G401.6 (cell line): Measurements from ENCODE around the gene TOB1.

ENCODE experiments used
- FAIRE-seq: peaks from 2 replicates; lab custom pipeline; 2012; peaks lifted over from hg19 to GRCh38; lab: Jason Lieb, UNC

Gene TOB1

DNA sequence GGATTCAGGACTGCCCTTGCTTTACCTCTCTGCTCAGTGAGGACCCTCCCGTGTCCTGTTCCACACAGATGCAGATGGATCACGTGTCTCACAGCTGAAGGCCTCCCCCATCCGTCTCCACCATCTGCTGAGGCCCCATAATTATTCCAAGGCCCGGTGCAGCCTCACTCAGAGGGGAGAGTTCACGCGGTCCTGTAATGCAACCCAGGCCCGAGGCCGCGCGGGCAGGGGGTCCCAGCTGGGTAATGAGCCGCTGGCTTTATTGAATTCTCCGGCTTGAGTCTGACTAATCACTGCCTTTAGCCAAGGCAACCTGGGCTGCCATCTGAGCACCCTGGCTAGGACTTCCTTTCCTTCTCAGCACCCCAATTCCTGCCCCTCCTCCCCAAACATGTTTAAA, 35.2 kb downstream of the TOB1 start:
- FAIRE-seq, result no peak

DNA sequence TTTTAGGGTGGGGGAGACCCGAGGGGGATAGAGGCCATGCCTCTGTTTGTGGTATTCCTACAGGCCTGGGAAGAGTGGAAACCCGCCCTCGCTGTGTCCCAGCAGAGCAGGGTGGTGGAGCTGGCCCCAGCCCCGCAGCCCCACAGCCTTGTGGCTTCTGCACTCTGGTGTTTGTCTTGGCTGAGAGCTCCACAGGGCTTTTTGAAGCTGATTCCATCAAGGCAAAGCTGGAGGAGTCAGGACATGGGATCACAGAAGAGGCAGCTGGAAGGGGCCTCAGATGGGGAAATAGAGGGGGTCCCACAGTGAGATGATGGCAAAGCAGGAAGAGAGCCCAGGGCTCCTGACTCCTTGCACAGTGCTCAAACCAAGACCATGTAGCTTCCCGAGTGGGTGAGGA, 35.8 kb downstream of the TOB1 start:
- FAIRE-seq, result no peak

DNA sequence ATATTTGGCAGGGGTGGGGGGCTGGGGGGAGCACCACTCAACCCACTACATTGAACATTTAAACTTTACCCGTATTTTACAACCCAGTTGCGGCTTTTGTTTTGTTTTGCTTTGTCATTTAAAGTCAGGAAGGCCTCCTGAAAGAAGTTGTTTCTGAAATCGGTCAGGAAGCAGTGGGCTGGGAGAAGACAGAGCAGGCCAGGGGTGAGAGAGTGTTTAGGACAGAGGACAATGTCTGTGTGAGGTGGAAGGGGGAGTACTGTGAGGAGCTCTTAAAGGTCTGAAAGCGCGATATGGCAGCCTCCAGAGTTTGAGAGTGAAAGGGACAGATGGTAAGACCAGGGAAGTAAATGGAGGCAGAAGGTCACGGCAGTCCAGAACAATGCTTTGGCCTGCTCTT, 36.8 kb downstream of the TOB1 start:
- no peak for FAIRE-seq

GRCh38 chr17:50828508-50829170, 37.5 kb downstream of the TOB1 start:
- FAIRE-seq, result no peak

- FAIRE-seq, result no peak
Measured at GRCh38 chr17:50825188-50825587, 41.0 kb downstream of the TOB1 start.

- no peak for FAIRE-seq
Measured at GRCh38 chr17:50824429-50824828, 41.7 kb downstream of the TOB1 start.

DNA sequence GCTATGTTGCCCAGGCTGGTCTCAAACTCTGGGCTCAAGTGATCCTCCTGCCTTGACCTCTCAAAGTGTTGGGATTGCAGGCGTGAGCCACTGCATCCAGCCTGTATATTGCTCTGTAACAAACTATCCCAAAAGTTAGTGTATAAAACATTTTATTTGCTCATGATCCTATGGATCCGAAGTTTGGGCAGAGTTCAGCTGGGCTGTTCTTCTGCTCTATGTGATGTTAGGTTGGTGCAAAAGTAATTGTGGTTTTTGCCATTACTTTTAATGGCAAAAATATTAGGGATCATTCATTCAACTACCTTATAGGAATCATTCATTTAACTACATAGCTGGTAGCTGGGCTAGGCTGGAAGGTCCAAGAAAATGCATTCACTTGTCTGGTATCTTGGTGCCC, 43.6 kb downstream of the TOB1 start:
- FAIRE-seq, result no peak

DNA sequence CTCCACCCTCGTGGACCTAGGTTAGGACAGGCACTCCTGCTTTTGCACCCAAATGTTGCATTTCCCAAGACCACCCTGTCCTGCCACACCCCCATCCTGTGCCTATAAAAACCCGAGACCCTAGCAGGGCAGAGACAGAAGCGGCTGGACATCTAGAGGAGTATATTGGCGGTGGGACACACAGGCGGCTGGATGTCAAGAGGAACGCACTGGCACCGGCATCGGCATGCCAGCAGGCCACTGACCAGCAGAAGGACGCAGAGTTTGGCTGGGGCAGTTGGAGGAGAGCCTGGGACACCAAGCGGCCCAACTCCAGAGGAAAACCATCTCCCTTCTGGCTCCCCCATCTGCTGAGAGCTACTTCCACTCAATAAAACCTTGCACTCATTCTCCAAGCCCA, 45.5 kb downstream of the TOB1 start:
- FAIRE-seq, result no peak

DNA sequence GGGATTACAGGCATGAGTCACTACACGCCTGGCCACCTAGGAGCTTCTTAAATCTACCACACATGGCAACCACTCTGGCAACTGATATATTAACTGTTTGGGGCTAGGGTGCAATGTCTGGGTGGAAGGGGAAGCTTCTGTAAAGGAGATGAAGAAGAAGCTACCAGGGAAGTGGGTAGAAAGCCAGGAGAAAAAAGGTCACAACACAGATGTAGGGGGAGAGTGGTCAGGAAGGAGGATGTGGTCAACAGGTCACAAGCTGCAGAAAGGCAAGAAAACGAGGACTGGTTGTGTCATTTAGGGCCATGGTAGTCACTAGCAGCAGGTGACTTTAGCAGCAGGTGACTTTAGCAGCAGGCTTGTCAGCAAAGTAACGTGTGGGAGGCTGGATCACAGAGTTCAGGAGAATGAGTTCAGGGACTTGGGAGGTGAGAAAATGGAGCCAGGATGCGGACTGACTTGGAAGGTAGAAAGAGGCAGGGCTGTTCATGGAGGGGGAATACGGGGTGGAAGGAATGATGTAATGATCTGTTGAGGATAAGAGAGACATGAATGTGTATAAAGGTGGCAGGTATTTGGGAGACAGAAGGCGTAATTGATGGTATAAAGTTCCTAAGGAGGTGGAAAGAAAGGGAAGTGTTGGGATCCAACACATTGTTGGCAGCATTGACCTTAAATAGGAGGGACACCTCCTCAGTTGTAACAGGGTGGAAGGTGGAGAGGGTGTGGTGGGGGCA, 47.1 kb downstream of the TOB1 start:
- FAIRE-seq, result no peak

DNA sequence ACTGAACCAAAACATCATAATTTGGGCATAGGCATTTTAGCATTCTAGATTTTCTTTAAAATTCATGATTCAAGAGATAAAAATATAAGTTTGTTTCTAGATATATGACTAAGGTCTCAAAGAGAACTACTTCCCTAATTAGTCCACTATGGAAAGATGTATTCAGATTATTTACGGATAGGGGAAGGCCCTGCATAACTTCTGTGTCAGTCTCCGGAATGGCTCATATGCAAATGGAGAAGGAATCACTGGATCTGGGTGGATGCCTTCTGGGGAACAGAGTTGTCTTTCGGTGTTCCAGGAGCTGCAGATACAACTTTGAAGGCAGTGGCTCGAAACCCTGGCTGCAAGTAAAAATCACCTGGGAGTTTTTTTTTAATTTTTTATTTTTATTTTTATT, 47.9 kb downstream of the TOB1 start:
- FAIRE-seq, result no peak

DNA sequence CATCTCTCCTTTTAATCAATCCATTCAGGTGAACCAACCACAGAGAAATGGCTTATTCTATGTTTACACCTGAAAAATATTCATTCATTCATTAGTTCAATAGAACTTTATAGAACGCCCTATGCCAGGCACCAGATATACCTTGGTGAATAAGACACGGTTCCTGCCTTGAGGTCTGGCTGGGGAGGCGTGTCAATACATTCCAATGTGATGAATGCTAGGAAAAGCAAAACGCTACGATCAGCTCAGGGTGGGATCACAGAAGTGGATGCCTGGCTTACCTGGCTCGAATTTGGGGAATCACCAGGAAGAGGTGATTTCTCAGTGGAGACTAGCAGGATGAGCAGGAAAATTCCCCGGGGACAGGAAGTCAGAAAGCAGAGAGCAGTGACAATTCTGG, 48.3 kb downstream of the TOB1 start:
- no peak for FAIRE-seq

DNA sequence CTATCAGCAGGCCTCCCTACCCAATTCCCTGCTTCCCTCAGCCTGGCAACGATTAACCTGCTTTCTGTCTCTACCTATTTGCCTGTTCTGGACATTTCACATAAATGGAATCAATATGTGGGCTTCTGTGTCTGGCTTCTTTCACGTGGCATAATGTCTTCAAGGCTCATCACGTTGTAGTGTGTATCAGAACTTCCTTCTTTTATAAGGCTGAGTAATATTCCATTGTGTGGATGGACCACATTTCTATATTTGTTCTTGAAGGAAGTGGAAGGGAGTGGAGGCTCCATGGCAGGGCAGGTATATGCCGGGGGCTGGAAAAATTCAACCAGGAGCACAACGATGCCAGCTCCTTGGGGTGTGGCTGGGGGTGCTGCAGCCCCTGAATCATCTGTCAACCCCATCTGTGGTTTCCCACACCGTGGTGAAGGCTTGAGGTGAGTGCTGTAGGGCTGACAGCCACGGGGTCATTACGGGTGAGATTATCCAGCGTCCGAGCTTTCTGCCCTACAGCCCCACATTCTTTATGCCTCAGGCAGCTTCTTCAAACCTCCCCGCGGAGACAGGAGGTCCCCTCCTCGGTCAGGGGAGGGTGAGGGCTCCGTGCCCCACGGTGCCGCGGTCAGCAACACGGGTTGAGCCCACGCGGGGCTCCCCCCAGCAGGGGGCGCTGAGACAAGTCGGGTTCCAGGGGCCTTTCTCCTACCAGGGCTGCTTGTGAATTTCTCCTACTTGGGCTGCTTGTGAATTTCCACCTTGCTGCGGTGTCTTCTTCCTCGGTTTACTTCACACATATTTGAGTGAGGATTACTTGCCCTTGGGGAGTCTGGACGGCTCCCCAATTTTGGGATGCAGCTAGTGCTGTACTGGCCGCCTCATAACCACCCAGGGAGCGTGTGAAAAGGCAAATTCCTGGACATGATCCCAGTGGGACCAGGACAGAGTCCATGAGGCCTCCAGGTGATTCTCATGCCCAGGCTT, 49.1 kb downstream of the TOB1 start:
- FAIRE-seq, result no peak

- FAIRE-seq, result no peak
Measured at GRCh38 chr17:50816271-50816670, 49.9 kb downstream of the TOB1 start.

DNA sequence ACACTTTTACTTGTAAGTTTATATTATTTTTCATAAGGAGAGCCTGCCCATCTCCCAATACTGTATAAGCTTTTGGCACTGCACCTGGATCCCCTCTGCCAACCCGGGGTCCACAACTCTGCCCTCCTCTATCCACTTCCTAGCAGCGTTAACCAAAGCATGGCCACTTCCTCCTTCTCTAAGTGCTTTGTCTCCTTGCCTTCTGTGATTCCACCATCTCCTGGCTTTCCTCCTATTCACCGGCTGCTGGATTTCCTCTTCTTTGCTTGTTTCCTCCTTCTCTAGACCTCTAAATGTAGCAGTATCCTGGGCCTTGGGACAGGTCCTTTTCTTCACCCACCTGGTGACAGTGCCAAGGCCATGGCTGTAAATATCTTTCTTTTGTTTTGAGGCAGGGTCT, 50.8 kb downstream of the TOB1 start:
- FAIRE-seq, result no peak

- FAIRE-seq, result no peak
Measured at GRCh38 chr17:50813583-50813982, 52.6 kb downstream of the TOB1 start.
